DND-41 (cell line): Measurements from ENCODE around the gene GNLY.

Experiments
- ATAC-seq: fragments of 200-7000 bp; cut with Tn5 transposase; 3 replicates; pipeline ENCODE4 v1.9.1; 2021; ENCODE audit warnings: low read depth; ENCODE audit not compliant: insufficient read depth
- DNase-seq: peaks from one replicate; pipeline ENCODE4 v3.0.0-alpha.2; 2020
- H2AFZ ChIP-seq: 2 replicates; pipeline ENCODE4 v1.6.0; 2012; ENCODE audit warnings: low read depth, low read length
- H3K27ac ChIP-seq: 2 replicates; pipeline ENCODE4 v1.5.1; 2012; ENCODE audit warnings: low read length, inconsistent platforms
- H3K27me3 ChIP-seq: fragments of 200-600 bp; sonication (generic); 2 replicates; pipeline ENCODE4 v1.6.0; 2012; ENCODE audit warnings: low read length, mild to moderate bottlenecking, inconsistent platforms; ENCODE audit not compliant: insufficient read depth, poor library complexity
- H3K36me3 ChIP-seq: 2 replicates; pipeline ENCODE4 v1.5.1; 2012; ENCODE audit warnings: low read length, inconsistent platforms; ENCODE audit not compliant: insufficient read depth
- H3K4me1 ChIP-seq: 2 replicates; pipeline ENCODE4 v1.5.1; 2012; ENCODE audit warnings: mild to moderate bottlenecking, low read length; ENCODE audit not compliant: insufficient read depth
- H3K4me2 ChIP-seq: 2 replicates; pipeline ENCODE4 v1.6.0; 2012; ENCODE audit warnings: mild to moderate bottlenecking, moderate library complexity, low read length, inconsistent platforms; ENCODE audit not compliant: insufficient read depth
- H3K4me3 ChIP-seq, 2 experiments: fragments of 200-600 bp in 1 of 2; shearing (Covaris generic) in 1 of 2; 2 replicates each; pipeline ENCODE4 v1.5.1; 2012 to 2016; ENCODE audit warnings: inconsistent platforms in 2 of 2, low read length in 2 of 2, mild to moderate bottlenecking in 2 of 2, low read depth in 1 of 2, moderate library complexity in 1 of 2
- H3K79me2 ChIP-seq: 2 replicates; pipeline ENCODE4 v1.6.0; 2012; ENCODE audit warnings: low read length, inconsistent platforms; ENCODE audit not compliant: insufficient read depth
- H3K9ac ChIP-seq: 2 replicates; pipeline ENCODE4 v1.6.0; 2012; ENCODE audit warnings: low read depth, mild to moderate bottlenecking, inconsistent platforms, low read length, moderate library complexity
- H3K9me3 ChIP-seq: 2 replicates; pipeline ENCODE4 v1.5.1; 2012; ENCODE audit warnings: low read length, moderate library complexity, mild to moderate bottlenecking, inconsistent platforms; ENCODE audit not compliant: insufficient read depth, severe bottlenecking
- H4K20me1 ChIP-seq: 2 replicates; pipeline ENCODE4 v1.6.0; 2012; ENCODE audit warnings: low read length; ENCODE audit not compliant: insufficient read depth
- CTCF ChIP-seq: IDR thresholded peaks from 2 replicates; pipeline ENCODE4 v1.5.1; 2012; ENCODE audit warnings: borderline replicate concordance, low read length, moderate library complexity, mild to moderate bottlenecking; ENCODE audit not compliant: poor library complexity, severe bottlenecking; ENCODE audit errors: extremely low read depth
- EZH2 ChIP-seq: IDR thresholded peaks from 3 replicates; pipeline ENCODE4 v1.6.1; 2012; ENCODE audit warnings: borderline replicate concordance, low read depth, mild to moderate bottlenecking, moderate library complexity, low read length, inconsistent platforms; ENCODE audit not compliant: severe bottlenecking

Gene GNLY

DNA sequence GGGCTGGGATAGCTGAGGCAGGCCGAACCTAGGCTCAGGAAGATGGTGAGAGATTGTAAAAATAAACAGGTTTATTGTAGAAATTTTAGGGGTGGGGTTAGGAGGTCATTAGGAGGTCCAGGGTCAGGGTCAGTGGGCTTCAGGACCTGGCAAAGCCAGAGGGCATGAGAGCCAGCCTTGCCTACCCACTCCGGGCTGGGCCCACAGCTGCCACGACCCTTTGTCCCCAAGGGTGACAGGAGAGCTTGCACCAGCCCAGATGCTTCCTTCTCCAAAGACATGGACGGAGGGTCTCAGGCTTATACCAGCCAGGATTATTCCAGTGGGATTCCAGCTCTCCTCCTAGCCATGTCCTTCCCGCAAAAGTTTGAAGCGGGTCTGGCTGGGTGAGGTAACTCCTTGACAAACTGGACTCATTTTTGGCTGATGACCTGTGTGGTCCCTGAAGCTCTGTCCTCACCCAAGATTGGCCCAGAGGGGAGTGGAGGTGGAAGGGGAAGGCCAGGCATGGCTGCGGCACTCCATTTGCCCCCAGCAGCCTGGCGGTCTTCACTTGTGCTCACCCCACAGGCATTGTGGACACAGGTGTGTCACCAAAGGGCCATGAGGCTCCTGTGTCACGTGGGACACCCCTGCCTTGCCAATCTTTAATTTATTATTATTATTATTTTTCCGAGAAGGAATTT is 35.8 kb downstream of the GNLY start:
- Histone ChIP-seq H3K27me3 (peaks cover 6% of the 10 kb centered on the region), H3K9me3 (no peaks in the 10 kb centered on the region), H3K4me1 (no peaks in the 10 kb centered on the region), H3K4me3 (no peak overlapping the region), H4K20me1 (no peaks in the 10 kb centered on the region), H3K36me3 (no peaks in the 10 kb centered on the region), H3K4me2 (no peak overlapping the region), H3K9ac (no peak overlapping the region), H3K27ac (no peak overlapping the region), H3K79me2 (no peaks in the 10 kb centered on the region), H2AFZ (no peak overlapping the region)
- ATAC-seq (no peak), DNase-seq (no peak)
- TF ChIP-seq CTCF = no peak
- no peak for TF ChIP-seq EZH2

DNA sequence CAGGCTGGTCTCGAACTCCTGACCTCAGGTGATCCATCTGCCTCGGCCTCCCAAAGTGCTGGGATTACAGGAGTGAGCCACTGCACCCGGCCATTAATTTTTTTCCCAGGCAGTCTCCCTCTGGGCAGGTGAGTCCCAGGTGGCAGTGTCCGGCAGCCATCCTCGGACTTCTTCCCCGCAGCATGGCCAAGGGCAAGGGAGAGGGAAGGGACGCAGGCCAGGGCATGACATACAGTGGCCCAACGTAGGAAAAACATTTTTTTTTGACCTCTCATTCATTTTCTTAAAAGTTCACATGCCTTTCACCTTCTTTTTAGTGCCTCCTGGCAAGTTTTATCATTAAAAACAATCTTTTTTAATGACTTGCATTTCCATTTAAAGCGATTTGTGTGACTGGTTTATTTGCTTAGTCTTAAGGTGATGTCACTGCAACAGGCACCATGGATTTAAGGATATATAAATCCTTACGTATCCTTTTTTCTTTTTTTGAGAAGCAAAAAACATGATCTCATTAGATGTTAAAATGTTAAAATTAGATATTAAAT is 36.6 kb downstream of the GNLY start:
- H3K4me3 ChIP-seq = no peak overlapping the region
- no peak for DNase-seq

GRCh38 chr2:85731606-85732005 is 37.4 kb downstream of the GNLY start:
- no peak overlapping the region for H3K27ac ChIP-seq
- H3K4me2 ChIP-seq = no peak overlapping the region
- no peak for TF ChIP-seq EZH2
- TF ChIP-seq CTCF = no peak
- ATAC-seq (no peak), DNase-seq (no peak)
- H3K9ac ChIP-seq = no peak overlapping the region
- no peaks in the 10 kb centered on the region for H3K79me2 ChIP-seq
- H3K4me3 ChIP-seq = no peak overlapping the region
- no peak overlapping the region for H2AFZ ChIP-seq
- H3K4me1 ChIP-seq = no peaks in the 10 kb centered on the region
- peaks cover 8% of the 10 kb centered on the region for H3K27me3 ChIP-seq
- H3K9me3 ChIP-seq = no peaks in the 10 kb centered on the region
- H4K20me1 ChIP-seq = no peaks in the 10 kb centered on the region
- H3K36me3 ChIP-seq = no peaks in the 10 kb centered on the region

More for the DNA sequence above, 36.6 kb downstream of the GNLY start:
- no peak for ATAC-seq
- TF ChIP-seq CTCF (no peak), EZH2 (no peak)
- no peak overlapping the region for H3K27ac ChIP-seq
- H4K20me1 ChIP-seq = no peaks in the 10 kb centered on the region
- peaks cover 6% of the 10 kb centered on the region for H3K27me3 ChIP-seq
- no peaks in the 10 kb centered on the region for H3K79me2 ChIP-seq
- H3K9me3 ChIP-seq = no peaks in the 10 kb centered on the region
- no peak overlapping the region for H3K4me2 ChIP-seq
- H2AFZ ChIP-seq = no peak overlapping the region
- H3K9ac ChIP-seq = no peak overlapping the region
- no peaks in the 10 kb centered on the region for H3K4me1 ChIP-seq
- H3K36me3 ChIP-seq = no peaks in the 10 kb centered on the region
